ENCODE data around the gene FILIP1L.

FILIP1L gene

GRCh38 chr3:99972380-99973104 is 141.8 kb downstream of the FILIP1L start:
- no peak for DNase-seq (ENCODE audit: low read depth)

- peak; percentile 15 for DNase-seq (ENCODE audit: low read depth)
Observed at GRCh38 chr3:99971761-99972160, 142.5 kb downstream of the FILIP1L start.

- DNase-seq (ENCODE audit: low read depth) = no peak
Observed at GRCh38 chr3:99970198-99970597, 144.1 kb downstream of the FILIP1L start.

- DNase-seq (ENCODE audit: low read depth) = no peak
Observed at GRCh38 chr3:99969136-99969535, 145.2 kb downstream of the FILIP1L start.

GRCh38 chr3:99967796-99968195 is 146.5 kb downstream of the FILIP1L start:
- peak; percentile 43 for DNase-seq (ENCODE audit: low read depth)

GRCh38 chr3:99966662-99967416 is 147.5 kb downstream of the FILIP1L start:
- no peak for DNase-seq (ENCODE audit: low read depth)

GRCh38 chr3:99965681-99966408 is 148.5 kb downstream of the FILIP1L start:
- no peak for DNase-seq (ENCODE audit: low read depth)

GRCh38 chr3:99965077-99965476 is 149.2 kb downstream of the FILIP1L start:
- DNase-seq (ENCODE audit: low read depth) = peak; percentile 54

GRCh38 chr3:99962703-99963102 is 151.6 kb downstream of the FILIP1L start:
- DNase-seq (ENCODE audit: low read depth) = peak; percentile 83

- DNase-seq (ENCODE audit: low read depth) = no peak
Observed at GRCh38 chr3:99961756-99962515, 152.4 kb downstream of the FILIP1L start.

- peak; percentile 32 for DNase-seq (ENCODE audit: low read depth)
Observed at GRCh38 chr3:99960941-99961340, 153.4 kb downstream of the FILIP1L start.

GRCh38 chr3:99960123-99960878 is 154.0 kb downstream of the FILIP1L start:
- no peak for DNase-seq (ENCODE audit: low read depth)

GRCh38 chr3:99958222-99958912 is 155.9 kb downstream of the FILIP1L start:
- no peak for DNase-seq (ENCODE audit: low read depth)

- DNase-seq (ENCODE audit: low read depth) = no peak
Observed at GRCh38 chr3:99957151-99957796, 157.0 kb downstream of the FILIP1L start.

- no peak for DNase-seq (ENCODE audit: low read depth)
Observed at GRCh38 chr3:99955773-99956562, 158.3 kb downstream of the FILIP1L start.

GRCh38 chr3:99954914-99955644 is 159.2 kb downstream of the FILIP1L start:
- no peak for DNase-seq (ENCODE audit: low read depth)

- DNase-seq (ENCODE audit: low read depth) = no peak
Observed at GRCh38 chr3:99953596-99953995, 160.7 kb downstream of the FILIP1L start.

- peak; percentile 89 for DNase-seq (ENCODE audit: low read depth)
Observed at GRCh38 chr3:99952306-99952705, 162.0 kb downstream of the FILIP1L start.

- DNase-seq (ENCODE audit: low read depth) = no peak
Observed at GRCh38 chr3:99951701-99952100, 162.6 kb downstream of the FILIP1L start.
